Amniotic epithelial cell (primary cell): ENCODE data around the gene CTNNBL1.
"Not testable (repeated sequence)": the region's sequence is repeated elsewhere in the genome, so short reads cannot be mapped to it uniquely, and the experiment has no call there.

Experiments used
- DNase-seq: peaks from one replicate; pipeline ENCODE4 v3.0.0-alpha.2; 2010; ENCODE audit warnings: low read depth

The CTNNBL1 gene

GRCh38 chr20:37679751-37680150 lies 14.1 kb upstream of the CTNNBL1 start:
- not testable (repeated sequence) for DNase-seq

- DNase-seq, result peak; percentile 33
Measured at GRCh38 chr20:37680420-37680819, 13.4 kb upstream of the CTNNBL1 start.

GRCh38 chr20:37681384-37682112 lies 12.3 kb upstream of the CTNNBL1 start:
- no peak for DNase-seq

- not testable (repeated sequence) for DNase-seq
Measured at GRCh38 chr20:37683146-37683545, 10.7 kb upstream of the CTNNBL1 start.

GRCh38 chr20:37686762-37687477 lies 6.9 kb upstream of the CTNNBL1 start:
- no peak for DNase-seq

GRCh38 chr20:37687478-37687805 lies 6.4 kb upstream of the CTNNBL1 start:
- DNase-seq, result no peak

GRCh38 chr20:37688093-37688492 lies 5.7 kb upstream of the CTNNBL1 start:
- no peak for DNase-seq

GRCh38 chr20:37690626-37691369 lies 3.0 kb upstream of the CTNNBL1 start:
- no peak for DNase-seq

- no peak for DNase-seq
Measured at GRCh38 chr20:37692459-37693166, 1.2 kb upstream of the CTNNBL1 start.

- DNase-seq, result no peak
Measured at GRCh38 chr20:37693242-37693634, 592 bp upstream of the CTNNBL1 start.

- DNase-seq, result no peak
Measured at GRCh38 chr20:37695684-37696342, 2.0 kb downstream of the CTNNBL1 start.

- no peak for DNase-seq
Measured at GRCh38 chr20:37697314-37697713, 3.5 kb downstream of the CTNNBL1 start.

- no peak for DNase-seq
Measured at GRCh38 chr20:37699202-37699601, 5.4 kb downstream of the CTNNBL1 start.

- DNase-seq, result no peak
Measured at GRCh38 chr20:37700301-37700700, 6.5 kb downstream of the CTNNBL1 start.

- DNase-seq, result peak; percentile 93
Measured at GRCh38 chr20:37701676-37702075, 7.8 kb downstream of the CTNNBL1 start.

- DNase-seq, result no peak
Measured at GRCh38 chr20:37702403-37703034, 8.7 kb downstream of the CTNNBL1 start.

- DNase-seq, result peak; percentile 76
Measured at GRCh38 chr20:37703035-37703845, 9.4 kb downstream of the CTNNBL1 start.

GRCh38 chr20:37704955-37705354 lies 11.1 kb downstream of the CTNNBL1 start:
- DNase-seq, result no peak

GRCh38 chr20:37706298-37706697 lies 12.5 kb downstream of the CTNNBL1 start:
- peak; percentile 64 for DNase-seq

- DNase-seq, result peak; percentile 80
Measured at GRCh38 chr20:37711001-37711400, 17.2 kb downstream of the CTNNBL1 start.
